Neuronal stem cell (in vitro differentiated cells): ENCODE measurements around the gene GALNT12.

Experiments used
- DNase-seq: peaks from one replicate; pipeline ENCODE4 v3.0.0-alpha.2; 2013; ENCODE audit warnings: low spot score
- H2AFZ ChIP-seq: one replicate; pipeline ENCODE4 v1.6.1; 2013; ENCODE audit warnings: mild to moderate bottlenecking, low read length, inconsistent platforms
- H2AK5ac ChIP-seq: 2 replicates; pipeline ENCODE4 v1.6.1; 2013; ENCODE audit warnings: low read depth, mild to moderate bottlenecking, inconsistent platforms, low read length, moderate library complexity, mixed read lengths
- H2BK120ac ChIP-seq: 2 replicates; pipeline ENCODE4 v1.6.1; 2013; ENCODE audit warnings: low read depth, mild to moderate bottlenecking, inconsistent platforms, low read length, moderate library complexity, mixed read lengths
- H2BK12ac ChIP-seq: one replicate; pipeline ENCODE4 v1.6.1; 2013; ENCODE audit warnings: low read length, inconsistent platforms
- H2BK15ac ChIP-seq: 2 replicates; pipeline ENCODE4 v1.6.1; 2013; ENCODE audit warnings: mild to moderate bottlenecking, low read length, inconsistent platforms, mixed read lengths
- H2BK5ac ChIP-seq: one replicate; pipeline ENCODE4 v1.6.1; 2013; ENCODE audit warnings: inconsistent platforms, mild to moderate bottlenecking, low read length, moderate library complexity
- H3K14ac ChIP-seq: one replicate; pipeline ENCODE4 v1.6.1; 2013; ENCODE audit warnings: low read length, inconsistent platforms
- H3K18ac ChIP-seq: 2 replicates; pipeline ENCODE4 v1.6.1; 2013; ENCODE audit warnings: low read length, inconsistent platforms
- H3K23ac ChIP-seq: 2 replicates; pipeline ENCODE4 v1.6.1; 2013; ENCODE audit warnings: low read depth, mild to moderate bottlenecking, mixed read lengths, low read length, inconsistent platforms; ENCODE audit not compliant: poor library complexity
- H3K27ac ChIP-seq: replicated peaks from 3 replicates; pipeline ENCODE4 v1.5.1; 2013; ENCODE audit warnings: low read length, inconsistent platforms
- H3K27me3 ChIP-seq, 3 experiments: 2 replicates each; pipeline ENCODE4 v1.6.1; 2013; ENCODE audit warnings: low read length in 3 of 3, mild to moderate bottlenecking in 2 of 3, inconsistent platforms in 1 of 3, low read depth in 1 of 3, mixed read lengths in 1 of 3, moderate library complexity in 1 of 3; ENCODE audit not compliant: control insufficient read depth in 3 of 3, insufficient read depth in 3 of 3
- H3K36me3 ChIP-seq, 2 donors: replicated peaks in 1 of 2; 2 replicates each; pipeline ENCODE4 v1.6.1; 2013; ENCODE audit warnings: low read length in 2 of 2; ENCODE audit not compliant: control insufficient read depth in 2 of 2, insufficient read depth in 2 of 2
- H3K4ac ChIP-seq: 2 replicates; pipeline ENCODE4 v1.6.1; 2013; ENCODE audit warnings: inconsistent platforms, mild to moderate bottlenecking, low read length, moderate library complexity
- H3K4me1 ChIP-seq, 2 donors: 1 replicate in 1 of 2; 2 replicates in 1 of 2; pipeline ENCODE4 v1.6.1; 2013; ENCODE audit warnings: low read length in 2 of 2, low read depth in 1 of 2; ENCODE audit not compliant: control insufficient read depth in 2 of 2, insufficient read depth in 1 of 2
- H3K4me2 ChIP-seq: one replicate; pipeline ENCODE4 v1.6.1; 2013; ENCODE audit warnings: mild to moderate bottlenecking, low read length, inconsistent platforms; ENCODE audit not compliant: insufficient read depth, poor library complexity, severe bottlenecking
- H3K4me3 ChIP-seq, 2 donors: 2 replicates each; pipeline ENCODE4 v1.5.1; 2013; ENCODE audit warnings: low read length in 2 of 2, mild to moderate bottlenecking in 2 of 2, inconsistent platforms in 1 of 2, moderate library complexity in 1 of 2
- H3K79me1 ChIP-seq: one replicate; pipeline ENCODE4 v1.6.1; 2013; ENCODE audit warnings: low read depth, mild to moderate bottlenecking, inconsistent platforms, low read length, moderate library complexity
- H3K9ac ChIP-seq: one replicate; pipeline ENCODE4 v1.6.1; 2013; ENCODE audit warnings: mild to moderate bottlenecking, low read depth, low read length, inconsistent platforms; ENCODE audit not compliant: poor library complexity
- H3K9me3 ChIP-seq, 2 donors: replicated peaks in 1 of 2; 2 replicates each; pipeline versions ENCODE3 to v1.6.1; 2013; ENCODE audit warnings: low read length in 2 of 2, mild to moderate bottlenecking in 2 of 2, inconsistent platforms in 1 of 2, low read depth in 1 of 2, mixed read lengths in 1 of 2, moderate library complexity in 1 of 2; ENCODE audit not compliant: control insufficient read depth in 2 of 2, insufficient read depth in 1 of 2
- H4K8ac ChIP-seq: one replicate; pipeline ENCODE4 v1.6.1; 2013; ENCODE audit warnings: low read depth, mild to moderate bottlenecking, inconsistent platforms, low read length, moderate library complexity
- H4K91ac ChIP-seq: one replicate; pipeline ENCODE4 v1.6.1; 2013; ENCODE audit warnings: low read length, low read depth, mild to moderate bottlenecking, inconsistent platforms; ENCODE audit not compliant: poor library complexity
- WGBS, 2 donors: extraction: QIAGEN DNeasy Blood & Tissue Kit; methylation state at CpG; one replicate each; pipeline ENCODE4 v1.1.7; 2013; ENCODE audit warnings: missing lambda C conversion rate in 2 of 2, mixed read lengths in 1 of 2; ENCODE audit not compliant: insufficient read length in 2 of 2, insufficient replicate concordance in 1 of 2; ENCODE audit errors: extremely low coverage in 2 of 2; 5-methylcytosine and 5-hydroxymethylcytosine counted together

The GALNT12 gene

DNA sequence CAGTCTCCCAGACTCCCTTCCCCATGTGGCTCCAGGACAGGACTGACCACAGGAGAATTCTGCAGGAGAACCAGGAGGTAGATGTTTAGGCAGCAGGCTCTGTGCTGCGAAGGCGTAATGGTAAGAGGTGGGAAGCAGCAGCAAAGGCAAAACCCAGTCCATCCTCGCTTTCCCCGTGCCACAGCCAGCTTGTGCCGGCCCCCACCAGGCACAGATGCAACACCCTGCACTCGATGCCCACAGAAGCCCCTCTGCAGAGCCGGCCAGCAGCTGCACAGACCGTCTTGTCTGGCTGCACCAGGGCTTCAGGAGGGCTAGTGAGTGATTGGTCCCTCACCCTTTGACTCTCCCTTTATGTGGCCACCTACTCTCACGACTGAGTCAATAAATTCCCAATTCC, 39.1 kb upstream of the GALNT12 start:
- Histone ChIP-seq H3K36me3 (peaks cover 51 to 83% of the 10 kb centered on the region in 2 donors), H2BK120ac (no peak overlapping the region), H3K14ac (no peak overlapping the region), H3K23ac (no peak overlapping the region), H3K18ac (peak overlapping the region; percentile 53), H3K9ac (no peak overlapping the region), H4K91ac (no peak overlapping the region), H3K9me3 (peaks cover 4 to 8% of the 10 kb centered on the region in 2 donors), H4K8ac (no peak overlapping the region), H3K27ac (no peak overlapping the region), H3K4ac (no peak overlapping the region), H2AFZ (no peak overlapping the region), H3K79me1 (no peaks in the 10 kb centered on the region), H2BK12ac (no peak overlapping the region), H2BK5ac (no peak overlapping the region), H2BK15ac (no peak overlapping the region), H3K4me3 (peak overlapping the region in 1 of 2 donors; percentile 43), H3K27me3 (no peaks in the 10 kb centered on the region), H2AK5ac (no peak overlapping the region), H3K4me2 (no peak overlapping the region), H3K4me1 (no peaks in the 10 kb centered on the region)
- WGBS, 2 donors = no CpG with 5 or more reads among the region's 9 CpGs
- DNase-seq = no peak

- no peak overlapping the region for H2BK12ac ChIP-seq
- WGBS, 2 donors = no CpG with 5 or more reads among the region's 10 CpGs
- H2BK15ac ChIP-seq = no peak overlapping the region
- H3K4ac ChIP-seq = no peak overlapping the region
- no peak for DNase-seq
- H3K4me3 ChIP-seq = no peak overlapping the region
- no peak overlapping the region for H2AFZ ChIP-seq
- H3K27ac ChIP-seq = no peak overlapping the region
- H3K18ac ChIP-seq = peak overlapping the region; percentile 22
- H3K23ac ChIP-seq = no peak overlapping the region
- no peaks in the 10 kb centered on the region for H3K27me3 ChIP-seq
- H2BK120ac ChIP-seq = no peak overlapping the region
- no peak overlapping the region for H3K9ac ChIP-seq
- H4K91ac ChIP-seq = no peak overlapping the region
- H2AK5ac ChIP-seq = no peak overlapping the region
- H3K4me1 ChIP-seq = no peaks in the 10 kb centered on the region
- no peak overlapping the region for H3K4me2 ChIP-seq
- peaks cover 53 to 86% of the 10 kb centered on the region in 2 donors for H3K36me3 ChIP-seq
- H3K79me1 ChIP-seq = no peaks in the 10 kb centered on the region
- peaks cover 0 to 2% of the 10 kb centered on the region in 2 donors for H3K9me3 ChIP-seq
- no peak overlapping the region for H4K8ac ChIP-seq
- H3K14ac ChIP-seq = no peak overlapping the region
- no peak overlapping the region for H2BK5ac ChIP-seq
These were observed 36.8 kb upstream of the GALNT12 start for GRCh38 chr9:98770717-98771116.

DNA sequence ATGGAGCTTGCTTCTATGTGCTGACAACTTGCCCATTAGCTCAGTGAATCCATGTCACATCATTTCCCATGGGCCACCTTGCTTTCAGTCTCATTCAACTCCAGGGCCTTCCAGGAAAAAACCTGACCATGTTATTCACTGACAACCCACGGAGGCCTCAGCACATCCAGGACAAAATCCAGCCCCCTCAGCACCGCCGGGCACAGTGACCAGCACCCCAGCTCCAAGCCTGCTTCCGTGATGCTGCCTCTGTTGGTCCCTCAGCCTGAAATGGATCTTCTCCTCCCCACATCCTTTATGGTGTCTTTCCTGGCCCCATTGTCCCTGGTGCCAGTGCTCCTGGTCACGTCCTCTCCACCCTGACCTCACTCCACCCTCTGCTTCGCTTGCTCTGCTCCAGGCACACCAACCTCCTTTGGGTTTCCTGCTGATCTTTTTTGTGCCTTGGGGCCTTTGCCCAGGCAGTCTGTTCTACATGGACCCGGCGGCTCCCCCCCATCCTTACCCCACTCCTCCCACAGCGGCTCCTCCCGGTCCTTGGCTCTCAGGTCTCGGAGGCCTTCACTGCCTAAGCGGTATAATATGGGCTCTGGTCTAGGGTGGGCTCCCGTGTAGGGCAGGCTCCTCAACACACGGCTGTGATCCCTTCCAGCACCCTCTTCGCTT, 36.1 kb upstream of the GALNT12 start:
- no peak overlapping the region for H3K9ac ChIP-seq
- WGBS, 2 donors = no CpG with 5 or more reads among the region's 15 CpGs
- H3K14ac ChIP-seq = no peak overlapping the region
- no peak overlapping the region for H3K4me2 ChIP-seq
- no peak overlapping the region for H3K4ac ChIP-seq
- peaks cover 0 to 2% of the 10 kb centered on the region in 2 donors for H3K9me3 ChIP-seq
- no peak overlapping the region for H2BK12ac ChIP-seq
- H2AK5ac ChIP-seq = no peak overlapping the region
- no peak overlapping the region for H2BK15ac ChIP-seq
- H3K79me1 ChIP-seq = no peaks in the 10 kb centered on the region
- H3K18ac ChIP-seq = no peak overlapping the region
- no peak overlapping the region for H2BK5ac ChIP-seq
- H3K36me3 ChIP-seq = peaks cover 53 to 86% of the 10 kb centered on the region in 2 donors
- H4K8ac ChIP-seq = no peak overlapping the region
- no peak overlapping the region for H3K27ac ChIP-seq
- no peaks in the 10 kb centered on the region for H3K4me1 ChIP-seq
- H4K91ac ChIP-seq = no peak overlapping the region
- no peak for DNase-seq
- H2AFZ ChIP-seq = no peak overlapping the region
- H3K4me3 ChIP-seq = peak overlapping the region in 1 of 2 donors; percentile 21
- H3K27me3 ChIP-seq = no peaks in the 10 kb centered on the region
- H3K23ac ChIP-seq = no peak overlapping the region
- H2BK120ac ChIP-seq = no peak overlapping the region

DNA sequence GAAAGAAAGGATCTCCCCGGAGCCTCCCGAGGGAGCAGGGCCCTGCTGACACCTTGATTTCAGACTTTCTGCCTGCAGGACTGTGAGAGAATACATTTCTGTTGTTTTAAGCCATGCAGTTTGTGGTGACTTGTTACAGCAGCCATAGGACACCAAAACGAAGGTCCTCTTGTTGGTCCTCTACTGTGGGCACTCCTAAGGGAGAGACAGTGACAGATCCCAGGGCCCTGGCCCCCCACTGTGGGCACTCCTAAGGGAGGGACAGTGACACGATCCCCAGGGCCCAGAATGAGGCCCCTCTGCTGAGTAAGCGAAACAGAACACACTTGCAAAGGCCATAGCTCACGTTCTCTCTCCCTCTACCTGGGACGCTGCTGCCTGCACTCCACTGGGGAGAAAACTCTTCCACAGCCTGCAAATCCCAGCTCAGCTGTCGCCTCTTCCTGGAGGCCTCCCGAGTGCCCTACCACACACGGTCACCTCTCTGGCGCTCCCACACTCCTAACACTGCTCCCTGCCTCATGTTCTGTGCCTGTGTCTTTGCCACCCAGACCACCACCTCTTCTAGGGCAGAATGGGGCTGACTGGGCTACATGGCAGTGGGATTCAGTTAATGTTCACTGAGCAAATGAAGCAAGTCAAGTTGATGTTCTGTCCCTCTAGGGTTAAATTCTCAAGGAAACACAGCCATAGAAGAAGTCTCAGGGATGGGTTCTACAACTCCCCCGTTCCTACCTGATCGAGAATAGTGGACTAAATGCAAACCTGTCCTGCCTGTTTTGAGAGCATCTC, 34.9 kb upstream of the GALNT12 start:
- no peak for DNase-seq

More for the DNA sequence above, 34.9 kb upstream of the GALNT12 start:
- H2BK5ac ChIP-seq = no peak overlapping the region
- H3K4me1 ChIP-seq = no peaks in the 10 kb centered on the region
- H3K27ac ChIP-seq = no peak overlapping the region
- no peak overlapping the region for H3K4me2 ChIP-seq
- H3K79me1 ChIP-seq = no peaks in the 10 kb centered on the region
- no peak overlapping the region for H4K8ac ChIP-seq
- H3K23ac ChIP-seq = no peak overlapping the region
- no peak overlapping the region for H2BK15ac ChIP-seq
- no peak overlapping the region for H2AFZ ChIP-seq
- no peak overlapping the region for H2BK120ac ChIP-seq
- no peak overlapping the region for H2BK12ac ChIP-seq
- no peak overlapping the region for H3K14ac ChIP-seq
- no peak overlapping the region for H3K4me3 ChIP-seq
- no CpG with 5 or more reads among the region's 13 CpGs for WGBS, 2 donors
- H3K18ac ChIP-seq = no peak overlapping the region
- no peak overlapping the region for H3K9ac ChIP-seq
- peaks cover 0 to 2% of the 10 kb centered on the region in 2 donors for H3K9me3 ChIP-seq
- H3K27me3 ChIP-seq = no peaks in the 10 kb centered on the region
- H2AK5ac ChIP-seq = no peak overlapping the region
- H3K4ac ChIP-seq = no peak overlapping the region
- no peak overlapping the region for H4K91ac ChIP-seq
- H3K36me3 ChIP-seq = peaks cover 47 to 81% of the 10 kb centered on the region in 2 donors
